Activated CD8-positive, alpha-beta memory T cell treated with anti-CD3 and anti-CD28 coated beads for 4 hours (primary cell): ENCODE results near the gene CARMIL1.

Experiments used
- DNase-seq, 2 donors: peaks; one replicate each; pipeline ENCODE4 v3.0.0-alpha.2; 2020; ENCODE audit warnings: low read depth in 2 of 2

The CARMIL1 gene

DNA sequence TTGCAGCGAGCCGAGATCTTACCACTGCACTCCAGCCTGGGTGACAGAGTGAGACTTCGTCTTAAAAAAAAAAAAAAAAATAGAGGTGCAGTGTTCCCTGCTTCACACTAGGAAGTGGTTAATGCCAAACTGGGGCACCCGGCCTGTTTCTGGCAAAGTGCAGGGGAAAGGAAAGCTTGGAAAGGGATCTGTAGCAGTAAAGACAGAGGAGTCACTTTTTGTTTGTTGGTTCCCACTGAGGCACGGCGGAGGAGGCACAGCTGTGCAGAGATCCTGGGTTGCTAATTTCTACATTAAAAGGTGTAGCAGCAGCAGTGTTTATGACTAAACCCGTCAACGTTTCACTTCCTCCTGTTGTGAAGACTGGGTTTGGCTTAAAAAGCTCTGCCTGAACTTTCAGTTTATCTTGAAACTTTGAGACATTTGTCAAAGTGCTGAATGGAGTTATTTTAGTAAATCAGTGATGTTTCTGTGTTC lies 125.6 kb downstream of the CARMIL1 start:
- peak in 1 of 2 donors; percentile 9 for DNase-seq

DNA sequence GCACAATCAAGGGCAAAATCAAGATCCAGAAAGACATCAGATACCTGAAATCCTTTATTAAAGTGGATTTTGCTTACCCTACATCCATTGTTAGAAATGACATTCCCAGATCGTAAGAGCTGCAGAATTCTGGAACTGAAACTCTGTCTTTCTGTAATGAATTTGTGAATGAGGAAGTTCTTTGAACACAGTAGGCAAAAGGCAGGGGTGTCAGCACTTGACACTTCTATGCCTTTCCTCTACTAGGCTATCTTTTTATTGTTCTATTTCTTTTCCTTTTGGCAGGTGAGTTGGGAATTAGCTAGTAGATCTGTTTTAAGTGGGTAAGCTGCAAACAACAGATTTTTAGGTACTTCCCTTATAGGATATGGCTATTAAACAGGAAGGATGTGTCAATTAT lies 126.3 kb downstream of the CARMIL1 start:
- DNase-seq: no peak

DNA sequence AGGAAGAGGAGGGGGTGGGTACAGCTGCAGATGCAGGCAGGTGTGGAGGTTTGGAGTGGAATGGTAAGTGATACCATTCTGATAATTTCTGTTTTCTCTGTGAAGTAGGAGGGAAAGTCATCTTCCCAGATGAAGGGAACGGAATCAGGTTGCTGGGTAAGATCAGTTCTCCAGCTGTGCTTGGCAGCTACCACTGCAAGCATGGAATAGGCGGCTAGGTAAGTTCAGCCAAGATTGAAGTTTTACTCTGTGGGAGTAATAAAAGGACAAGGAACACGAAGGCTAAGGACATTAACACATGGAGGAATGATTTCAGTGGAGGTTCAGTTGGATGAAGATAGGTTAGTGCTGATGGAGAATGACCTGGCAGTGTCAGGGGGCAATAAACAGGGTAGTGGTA lies 128.3 kb downstream of the CARMIL1 start:
- DNase-seq: no peak

DNA sequence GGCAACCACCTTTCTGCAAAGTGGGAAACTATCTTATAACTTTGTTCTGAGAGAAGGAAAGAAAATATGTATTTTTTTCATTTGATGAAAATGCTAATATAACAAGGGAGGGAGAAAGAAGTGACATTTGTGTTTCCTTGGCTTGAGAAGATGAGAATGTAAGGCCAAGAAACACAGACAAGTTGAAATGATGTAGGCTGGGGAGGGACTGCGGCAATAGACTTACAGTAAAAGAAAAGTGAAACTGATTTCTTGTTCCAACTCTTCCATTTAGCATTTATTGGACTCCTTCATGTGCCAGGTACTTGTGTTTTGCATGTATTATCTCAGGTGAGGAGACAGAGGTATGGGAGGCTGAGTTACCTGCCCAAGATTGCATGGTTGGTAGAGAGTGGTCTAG lies 130.9 kb downstream of the CARMIL1 start:
- no peak for DNase-seq

GRCh38 chr6:25411316-25411950 lies 132.3 kb downstream of the CARMIL1 start:
- DNase-seq: no peak

- DNase-seq: no peak
These were observed 134.2 kb downstream of the CARMIL1 start for GRCh38 chr6:25413207-25413905.

DNA sequence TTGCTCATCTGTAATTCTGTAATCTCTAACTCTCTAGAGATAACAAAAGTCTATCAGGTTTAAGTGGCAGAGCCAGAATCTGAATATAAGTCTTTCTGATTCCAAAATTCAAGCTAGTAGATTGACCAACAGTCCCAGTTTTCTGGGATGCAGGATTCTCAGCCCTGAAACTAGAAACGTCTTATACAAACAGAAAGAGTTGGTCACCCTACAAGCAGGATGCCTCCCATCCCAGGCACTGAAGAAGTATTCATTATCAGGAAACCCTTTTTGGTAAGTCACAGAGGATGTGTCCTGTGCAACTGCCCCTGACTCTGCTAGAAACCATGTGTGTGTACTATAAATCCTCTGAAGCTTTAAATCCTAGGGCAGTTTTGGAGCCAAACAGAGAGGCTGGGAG lies 135.0 kb downstream of the CARMIL1 start:
- DNase-seq: no peak

DNA sequence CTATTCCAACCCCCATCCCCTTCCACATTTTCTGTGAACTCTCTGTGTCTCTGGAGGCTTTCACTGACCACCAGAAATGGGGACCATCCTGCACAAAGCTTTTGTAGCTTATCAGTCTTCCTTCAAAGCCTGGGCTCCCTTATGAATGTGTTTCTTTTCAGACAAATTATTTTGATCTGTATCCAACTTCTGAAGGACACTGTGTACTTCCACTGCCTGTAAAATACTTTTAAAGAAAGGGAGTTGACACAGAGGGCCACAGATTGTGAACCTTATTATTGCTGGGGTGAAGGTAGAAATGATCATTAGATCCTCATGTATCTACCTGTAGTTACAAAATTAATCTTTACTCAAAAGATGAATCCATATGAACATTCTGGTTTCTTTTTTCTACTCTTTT lies 135.6 kb downstream of the CARMIL1 start:
- no peak for DNase-seq

- no peak for DNase-seq
These were observed 136.1 kb downstream of the CARMIL1 start for GRCh38 chr6:25415274-25415673.

DNA sequence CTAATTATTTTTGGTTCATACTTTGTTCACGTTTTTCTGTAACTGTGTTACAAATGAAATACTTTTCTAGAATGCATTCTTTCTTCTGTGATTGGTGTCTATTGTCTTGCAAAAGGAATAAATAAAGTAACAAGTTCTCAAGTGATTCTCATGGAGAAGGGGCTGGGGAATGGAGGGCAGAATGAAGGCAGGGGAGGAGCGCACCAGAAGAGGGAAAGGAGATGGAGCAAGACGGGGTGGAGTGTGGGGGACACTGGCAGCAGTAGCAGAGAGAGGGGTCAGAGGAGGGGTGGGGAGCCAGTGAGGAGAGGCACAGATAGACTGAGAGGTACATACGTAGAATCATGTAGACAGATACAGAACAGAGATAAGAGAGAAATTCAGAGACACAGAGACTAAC lies 136.5 kb downstream of the CARMIL1 start:
- DNase-seq: no peak

DNA sequence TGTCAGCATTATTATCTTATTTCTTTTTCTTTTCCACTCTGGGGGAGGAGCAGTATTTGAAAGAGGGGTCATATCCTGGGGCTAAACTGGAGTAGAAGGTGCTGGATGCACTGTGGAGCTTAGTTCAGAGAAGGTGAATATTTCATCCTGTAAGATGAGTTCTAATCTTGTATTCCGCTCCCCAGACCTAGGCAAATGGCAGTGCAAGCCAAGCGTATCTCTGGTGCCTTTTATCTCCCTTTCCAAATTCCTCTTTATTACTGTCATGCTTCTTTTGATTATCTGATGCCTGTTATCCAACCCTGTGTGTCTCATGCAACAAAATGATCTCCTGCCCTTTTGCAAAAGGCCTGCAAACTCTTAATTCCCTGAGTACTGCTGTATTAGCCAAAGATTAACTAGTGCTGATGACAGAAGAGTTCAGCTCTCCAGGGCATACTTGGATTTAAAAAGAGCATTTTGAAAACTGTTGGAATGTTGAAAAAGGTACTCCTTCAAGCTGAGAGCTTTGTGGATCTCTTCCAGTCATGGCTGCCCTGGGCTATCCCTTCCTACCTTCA lies 138.0 kb downstream of the CARMIL1 start:
- no peak for DNase-seq

GRCh38 chr6:25418454-25419052 lies 139.4 kb downstream of the CARMIL1 start:
- DNase-seq: no peak

- no peak for DNase-seq
These were observed 140.7 kb downstream of the CARMIL1 start for GRCh38 chr6:25419879-25420278.

- DNase-seq: no peak
These were observed 144.2 kb downstream of the CARMIL1 start for GRCh38 chr6:25423358-25423757.

- no peak for DNase-seq
These were observed 145.1 kb downstream of the CARMIL1 start for GRCh38 chr6:25424303-25424702.

DNA sequence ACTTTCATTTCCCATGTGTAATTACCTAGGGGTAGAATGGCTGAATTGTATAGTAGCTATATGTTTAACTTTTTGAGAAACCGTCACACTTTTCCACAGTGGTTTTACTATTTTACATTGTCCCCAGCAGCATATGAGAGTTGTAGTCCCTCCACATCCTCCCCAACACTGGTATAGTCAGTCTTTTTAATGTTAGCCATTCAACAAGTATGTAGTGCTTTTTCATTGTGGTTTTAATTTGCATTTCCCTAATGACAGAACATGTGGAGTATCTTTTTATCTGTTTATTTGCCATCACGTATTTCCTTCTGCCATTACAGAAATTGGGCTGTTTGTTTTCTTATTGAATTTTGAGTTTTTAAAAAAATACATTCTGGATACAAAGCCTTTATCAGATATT lies 148.4 kb downstream of the CARMIL1 start:
- no peak for DNase-seq

- no peak for DNase-seq
These were observed 149.7 kb downstream of the CARMIL1 start for GRCh38 chr6:25428758-25429317.

DNA sequence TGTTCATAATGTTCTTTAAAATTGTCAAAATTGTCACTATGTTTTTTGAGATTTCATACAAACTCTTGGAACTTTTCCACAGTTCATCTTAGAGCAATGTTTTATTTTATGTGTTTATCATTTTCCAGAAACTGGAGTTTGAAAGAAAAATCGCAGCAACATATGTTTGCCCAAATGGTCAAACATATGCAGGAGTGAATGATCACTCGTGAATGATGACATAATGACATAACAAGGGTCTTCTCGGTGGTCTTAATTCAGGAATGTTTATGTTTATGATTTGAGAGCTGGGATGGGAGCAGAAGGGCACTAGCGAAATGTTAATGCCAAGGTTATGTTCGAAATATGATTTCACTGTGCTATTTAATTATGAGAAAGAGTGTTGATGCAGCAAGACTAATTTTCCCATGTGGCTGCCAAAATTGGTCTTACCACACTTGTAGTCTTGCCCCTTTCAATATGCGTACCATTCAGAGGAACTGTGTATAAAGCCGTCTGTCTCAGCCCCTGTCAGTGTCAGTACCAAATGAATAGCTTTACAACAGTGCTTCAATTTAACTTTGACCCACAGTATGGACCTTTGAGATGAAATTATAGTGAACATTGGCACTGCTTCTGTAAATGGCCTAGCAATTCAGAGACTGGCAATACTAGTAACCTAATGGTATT lies 152.3 kb downstream of the CARMIL1 start:
- no peak for DNase-seq

- no peak for DNase-seq
These were observed 152.8 kb downstream of the CARMIL1 start for GRCh38 chr6:25431975-25432307.

DNA sequence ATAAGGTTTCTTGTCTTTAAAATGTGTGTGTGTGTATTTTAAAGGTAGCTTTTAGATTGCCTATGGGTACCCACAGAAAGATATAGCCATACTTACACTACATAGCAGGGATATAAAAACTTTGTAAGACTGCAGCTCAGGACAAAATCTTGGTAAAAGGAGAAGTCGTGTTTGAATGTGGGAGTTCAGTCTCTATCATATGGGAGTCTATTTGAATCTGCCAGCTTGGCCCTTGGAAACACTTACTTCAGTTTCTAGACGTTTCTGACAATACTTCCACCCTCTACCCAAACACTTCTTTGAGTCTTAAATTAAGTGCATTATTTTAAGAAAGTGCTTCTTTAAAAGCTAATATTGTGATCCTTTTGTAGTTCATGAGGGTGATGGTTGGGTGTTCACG lies 155.7 kb downstream of the CARMIL1 start:
- no peak for DNase-seq

GRCh38 chr6:25435416-25435985 lies 156.3 kb downstream of the CARMIL1 start:
- DNase-seq: no peak

DNA sequence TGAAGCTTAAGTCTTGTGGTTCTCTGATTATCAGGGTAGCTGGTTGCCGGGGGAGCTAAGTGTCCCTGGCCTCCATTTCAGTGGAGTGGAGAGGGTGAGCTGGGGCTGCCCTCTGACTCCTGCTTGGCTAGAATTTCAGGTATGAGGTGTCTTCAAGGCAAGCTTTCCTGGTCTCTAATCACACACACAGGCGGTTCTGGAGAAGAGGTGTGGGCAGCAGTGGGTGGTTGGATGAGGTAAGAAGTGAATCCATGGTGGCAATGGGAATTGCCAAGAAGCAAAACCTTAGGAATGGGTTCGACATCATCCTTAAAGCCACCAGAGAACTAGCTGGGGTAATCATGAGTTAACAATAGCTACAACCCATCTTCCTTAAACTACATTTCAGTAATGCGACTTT lies 157.6 kb downstream of the CARMIL1 start:
- DNase-seq: no peak
